ENCODE measurements around the gene ABLIM1.

ABLIM1 gene

GRCh38 chr10:114482480-114483304, 175.4 kb downstream of the ABLIM1 start:
- DNase-seq, result no peak

- no peak for DNase-seq
Measured at GRCh38 chr10:114481055-114481454, 177.0 kb downstream of the ABLIM1 start.

- no peak for DNase-seq
Measured at GRCh38 chr10:114479836-114480235, 178.2 kb downstream of the ABLIM1 start.

- DNase-seq, result no peak
Measured at GRCh38 chr10:114479307-114479706, 178.8 kb downstream of the ABLIM1 start.

- no peak for DNase-seq
Measured at GRCh38 chr10:114478281-114478680, 179.8 kb downstream of the ABLIM1 start.

- no peak for DNase-seq
Measured at GRCh38 chr10:114477285-114477684, 180.8 kb downstream of the ABLIM1 start.

- no peak for DNase-seq
Measured at GRCh38 chr10:114474989-114475388, 183.1 kb downstream of the ABLIM1 start.

- DNase-seq, result no peak
Measured at GRCh38 chr10:114473776-114474175, 184.3 kb downstream of the ABLIM1 start.

GRCh38 chr10:114472877-114473253, 185.2 kb downstream of the ABLIM1 start:
- DNase-seq, result no peak

DNA sequence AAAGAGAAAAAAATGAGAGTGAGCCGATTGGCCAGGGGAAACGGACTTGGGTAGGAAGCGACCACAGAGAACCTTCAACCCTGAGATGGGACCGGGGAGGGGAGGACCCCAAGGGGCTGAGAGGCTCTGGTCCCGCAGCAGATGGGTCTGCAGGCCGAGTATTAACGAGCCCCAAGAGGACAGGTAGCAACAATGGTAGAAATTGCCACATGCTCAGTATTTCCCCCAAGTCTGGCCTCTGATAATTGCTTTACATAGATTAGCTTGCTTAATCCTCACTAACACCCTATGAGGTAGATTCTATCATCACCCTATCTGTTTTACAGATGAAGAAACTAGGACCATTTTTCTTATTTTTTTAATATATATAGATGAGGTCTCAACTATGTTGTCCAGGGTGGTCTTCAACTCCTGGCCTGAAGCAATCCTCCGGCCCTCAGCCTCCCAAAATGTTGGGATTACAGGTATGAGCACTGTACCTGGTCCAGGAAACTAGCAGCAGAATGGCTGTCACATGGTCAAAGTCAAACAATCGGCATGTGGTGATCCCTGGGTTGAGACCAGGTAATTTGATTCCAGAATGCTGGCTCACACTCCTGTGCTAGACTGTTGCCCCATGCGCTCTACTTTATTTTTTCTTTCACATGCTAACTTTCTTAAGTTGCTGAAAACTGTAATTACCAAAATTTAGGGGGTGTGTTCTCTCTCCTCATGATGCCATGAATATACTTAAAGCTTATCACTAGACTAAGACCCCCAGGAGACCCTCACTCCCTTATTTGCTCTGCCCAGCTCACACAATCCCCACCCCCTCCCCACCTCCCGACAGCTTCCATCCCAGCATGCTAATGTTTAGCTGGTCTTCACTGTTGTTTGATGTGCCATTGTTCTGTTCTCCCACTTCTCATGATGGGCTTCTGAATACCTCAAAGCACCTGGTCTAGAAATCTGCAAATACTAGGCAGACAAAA, 185.9 kb downstream of the ABLIM1 start:
- no peak for DNase-seq

DNA sequence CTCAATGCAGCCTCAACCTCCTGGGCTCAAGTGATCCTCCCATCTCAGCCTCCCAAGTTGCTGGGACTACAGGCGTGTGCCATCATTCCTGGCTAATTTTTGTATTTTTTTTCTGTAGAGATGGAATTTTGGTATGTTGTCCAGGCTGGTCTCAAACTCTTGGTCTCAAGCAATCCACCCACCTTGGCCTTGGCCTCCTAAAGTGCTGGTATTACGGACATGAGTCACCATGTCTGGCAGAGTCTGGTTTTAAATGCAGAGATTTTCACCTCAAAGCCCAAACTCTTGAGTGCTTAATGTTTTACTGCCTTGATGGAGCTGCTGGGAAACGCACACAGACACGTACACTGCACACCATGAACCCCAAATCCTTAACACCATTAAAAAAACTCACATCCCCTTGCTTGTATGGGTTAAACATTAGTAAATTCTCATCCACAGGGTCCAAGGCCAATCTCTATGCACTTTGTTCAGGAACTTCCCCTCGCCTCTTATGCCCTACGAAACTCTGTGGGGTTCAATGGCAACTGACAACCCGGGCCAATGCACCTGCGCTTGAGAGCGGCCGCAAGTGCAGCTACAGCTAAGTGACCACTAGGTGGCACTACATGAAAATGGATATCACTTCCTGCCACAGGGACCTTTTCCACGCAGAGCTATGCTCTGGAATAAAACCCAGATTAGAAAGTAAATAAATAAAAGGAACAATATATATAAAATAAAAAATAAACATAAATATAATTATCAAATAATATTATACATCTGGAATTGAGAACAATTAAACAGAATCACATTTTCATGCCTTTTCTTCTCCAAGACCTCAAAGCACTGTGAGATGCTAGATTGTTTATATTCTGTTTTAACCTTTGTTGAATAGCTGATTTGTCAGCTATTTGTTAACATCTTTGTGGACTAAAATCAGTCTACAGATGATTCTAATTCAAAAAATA, 186.8 kb downstream of the ABLIM1 start:
- DNase-seq, result peak; percentile 72

GRCh38 chr10:114470361-114470760, 187.7 kb downstream of the ABLIM1 start:
- DNase-seq, result no peak

GRCh38 chr10:114458955-114459354, 199.1 kb downstream of the ABLIM1 start:
- DNase-seq, result peak; percentile 27

GRCh38 chr10:114458216-114458920, 199.7 kb downstream of the ABLIM1 start:
- no peak for DNase-seq

DNA sequence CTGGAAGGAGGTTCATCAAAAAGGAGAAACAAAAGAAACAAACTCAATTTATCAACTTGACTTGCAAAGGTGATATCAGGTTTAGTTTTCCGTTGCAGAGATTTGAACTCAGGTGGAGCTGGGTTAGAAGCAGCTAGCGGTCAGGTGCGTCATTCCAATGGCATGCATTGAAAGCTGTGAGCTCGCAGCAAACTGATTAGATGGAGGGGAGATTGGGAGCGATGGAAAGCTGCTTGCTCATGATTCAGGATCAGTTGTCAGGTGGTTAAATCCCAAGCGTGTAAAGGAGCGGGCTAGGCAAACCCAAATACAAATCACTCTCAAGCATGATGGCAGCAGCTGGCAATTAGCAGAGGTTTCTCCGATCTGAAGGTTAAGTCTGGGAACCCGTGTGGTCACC, 204.5 kb downstream of the ABLIM1 start:
- DNase-seq, result no peak

DNA sequence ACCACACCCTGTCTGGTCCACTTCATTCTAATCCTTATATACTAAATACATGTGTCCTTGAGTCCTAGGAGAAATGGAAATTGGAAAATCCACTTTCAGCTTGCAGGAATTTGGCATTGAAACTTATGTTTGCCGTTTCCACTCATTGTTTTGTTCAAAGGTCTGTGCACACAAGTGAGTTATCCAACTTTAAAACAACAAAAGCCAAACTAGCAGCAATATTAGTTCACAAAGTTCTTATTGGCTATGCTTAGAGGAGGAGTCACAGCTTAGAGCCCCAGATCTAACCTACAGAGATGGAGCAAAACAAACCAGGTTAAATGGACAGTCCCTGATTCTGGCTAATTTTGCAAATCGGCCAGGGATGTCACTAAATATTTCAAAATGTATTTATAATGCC, 209.2 kb downstream of the ABLIM1 start:
- no peak for DNase-seq

DNA sequence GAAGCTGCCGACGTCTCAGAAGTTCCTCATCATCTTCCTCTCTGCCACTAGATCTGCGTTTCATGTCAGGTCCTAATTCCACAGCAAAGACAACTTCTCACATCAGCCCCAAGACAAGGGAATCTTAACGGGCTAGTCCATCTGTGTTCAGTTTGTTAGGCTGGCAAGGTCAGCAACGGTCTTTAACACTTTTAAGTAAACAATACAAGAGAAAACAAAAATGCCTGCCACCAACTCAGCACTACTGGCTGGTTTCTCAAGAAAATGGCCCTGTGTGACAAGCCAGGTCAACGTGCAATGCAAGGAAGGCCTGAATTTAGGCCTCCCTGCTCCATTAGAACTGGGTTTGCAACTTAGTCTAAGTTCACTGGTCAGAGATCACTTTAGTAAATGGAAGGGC, 212.7 kb downstream of the ABLIM1 start:
- no peak for DNase-seq

DNA sequence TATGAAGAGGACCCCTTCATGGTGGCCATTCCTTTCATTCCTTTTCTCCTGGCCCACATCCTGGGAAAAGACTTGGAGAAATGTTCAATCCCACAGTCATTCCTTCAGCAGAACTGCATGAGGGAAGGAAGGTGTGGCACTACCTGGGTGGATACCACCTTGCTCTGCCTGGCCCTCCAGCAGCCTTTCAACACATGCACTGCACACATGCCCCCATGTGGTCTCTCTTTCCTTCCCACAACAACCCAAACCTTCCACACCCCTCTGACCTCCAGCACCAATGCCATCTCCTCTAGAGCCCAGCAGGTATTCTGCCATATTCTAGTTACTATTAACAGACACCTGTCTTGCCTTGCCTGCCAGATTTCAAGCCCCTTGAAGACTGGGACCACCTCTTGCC, 213.3 kb downstream of the ABLIM1 start:
- no peak for DNase-seq

DNA sequence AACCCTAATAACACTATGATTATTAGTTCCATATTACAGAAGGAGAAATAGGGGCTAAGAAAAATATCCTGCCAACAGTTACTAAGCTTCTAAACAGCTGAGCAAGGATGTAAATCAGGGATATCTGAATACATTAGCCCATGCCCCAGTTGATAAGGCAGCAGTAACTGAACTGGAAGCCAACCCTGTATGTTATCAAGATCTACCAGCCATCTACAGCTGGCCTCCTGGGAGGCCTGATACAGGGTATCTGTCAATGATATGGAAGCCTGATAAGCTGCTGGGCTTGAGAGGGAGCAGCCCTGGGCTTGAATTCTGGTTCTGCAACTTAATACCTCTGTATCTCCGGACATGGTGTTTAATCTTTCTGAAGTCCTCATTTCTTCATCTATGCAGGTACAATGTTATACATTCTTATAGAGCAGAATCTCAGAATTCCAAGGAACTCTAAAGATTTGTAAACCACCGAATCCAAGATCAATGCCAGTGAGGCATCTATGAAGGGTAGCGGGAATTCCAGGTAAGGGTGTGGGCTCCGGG, 215.9 kb downstream of the ABLIM1 start:
- DNase-seq, result no peak

- DNase-seq, result no peak
Measured at GRCh38 chr10:114441107-114441506, 217.0 kb downstream of the ABLIM1 start.

- DNase-seq, result no peak
Measured at GRCh38 chr10:114437473-114438292, 220.4 kb downstream of the ABLIM1 start.
